Cortex of kidney (tissue), 1 donor: ENCODE results near the gene SLC35E4.
"Not testable (repeated sequence)": the region's sequence is repeated elsewhere in the genome, so short reads cannot be mapped to it uniquely, and the experiment has no call there.

Experiments used
- DNase-seq: peaks from one replicate; lab custom pipeline; 2025; lab: John Stamatoyannopoulos, UW

The SLC35E4 gene

DNA sequence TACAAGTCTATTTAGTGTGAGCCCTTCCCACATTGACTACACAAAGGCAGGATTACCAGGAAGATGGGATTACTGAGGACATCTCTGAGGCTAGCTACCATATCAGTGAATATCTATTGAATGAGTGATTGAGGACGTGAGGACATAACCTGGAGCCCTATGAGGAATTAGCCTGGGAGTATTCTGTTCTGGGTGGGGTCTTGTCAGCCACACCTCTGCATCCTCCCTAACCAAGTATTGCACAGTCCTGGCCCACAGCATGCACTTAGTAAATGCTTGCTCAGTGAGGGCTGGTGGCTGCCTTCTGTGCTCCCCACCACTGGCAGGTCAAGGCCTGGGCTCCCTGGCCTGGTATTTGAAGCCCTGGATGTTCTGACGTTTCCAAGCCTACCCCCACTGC is 17.3 kb downstream of the SLC35E4 start:
- no peak for DNase-seq

DNA sequence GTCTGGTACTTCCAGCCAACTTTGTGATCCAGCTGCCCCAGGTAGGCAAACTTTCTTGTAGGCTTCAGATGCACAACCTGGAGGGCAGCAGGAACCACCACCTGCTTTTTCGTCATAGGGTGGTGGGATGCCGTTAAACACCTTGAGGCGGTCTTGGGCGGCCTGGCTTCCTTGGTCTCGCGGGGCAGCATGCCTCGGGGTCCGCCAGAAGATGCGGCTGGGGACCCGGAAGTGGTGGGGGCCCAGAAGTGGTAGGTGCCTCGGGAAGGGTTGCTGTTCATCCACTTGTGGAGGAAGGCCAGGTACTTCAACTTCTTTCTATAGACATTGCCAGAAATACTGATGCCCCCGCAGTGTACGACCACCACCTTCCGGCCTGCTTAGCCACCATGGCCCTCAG is 18.8 kb downstream of the SLC35E4 start:
- no peak for DNase-seq

DNA sequence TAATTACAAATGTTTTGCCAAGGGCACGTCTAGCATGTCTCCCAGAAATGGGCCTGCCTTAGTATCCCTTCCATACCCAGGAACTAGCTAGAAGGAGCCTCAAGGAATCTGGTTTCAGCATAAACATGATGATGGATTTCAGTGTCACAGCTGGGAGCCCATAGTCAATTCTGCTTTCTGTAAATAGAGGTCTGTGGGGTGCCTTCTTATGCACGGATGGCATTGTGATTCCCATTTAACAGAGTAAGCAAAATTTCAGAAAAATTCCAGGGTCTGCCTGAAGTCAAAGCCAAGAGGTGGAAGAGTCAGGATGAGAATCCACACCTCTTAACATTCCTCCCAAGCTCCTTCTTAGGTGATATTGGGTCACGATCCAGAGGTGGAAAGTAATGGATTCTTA is 20.0 kb downstream of the SLC35E4 start:
- no peak for DNase-seq

DNA sequence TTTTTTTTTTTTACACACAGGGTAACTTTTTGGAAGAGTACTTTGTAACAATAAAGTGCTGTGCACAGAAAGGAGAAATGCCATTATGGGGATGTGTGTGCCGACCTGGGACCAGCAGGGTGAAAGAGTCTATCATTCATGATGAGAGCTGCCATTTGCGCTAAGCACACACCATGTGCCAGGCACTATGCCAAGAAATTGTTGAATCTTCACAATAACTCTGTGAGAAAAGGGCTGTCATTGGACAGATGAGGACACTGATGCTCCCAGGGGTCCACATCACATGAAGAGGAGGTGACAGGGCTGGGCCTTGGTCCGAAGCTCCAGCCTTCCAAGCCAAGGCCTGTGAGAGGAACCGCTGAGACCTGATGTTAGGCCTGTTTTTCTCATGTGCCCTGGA is 26.5 kb downstream of the SLC35E4 start:
- DNase-seq = no peak

DNA sequence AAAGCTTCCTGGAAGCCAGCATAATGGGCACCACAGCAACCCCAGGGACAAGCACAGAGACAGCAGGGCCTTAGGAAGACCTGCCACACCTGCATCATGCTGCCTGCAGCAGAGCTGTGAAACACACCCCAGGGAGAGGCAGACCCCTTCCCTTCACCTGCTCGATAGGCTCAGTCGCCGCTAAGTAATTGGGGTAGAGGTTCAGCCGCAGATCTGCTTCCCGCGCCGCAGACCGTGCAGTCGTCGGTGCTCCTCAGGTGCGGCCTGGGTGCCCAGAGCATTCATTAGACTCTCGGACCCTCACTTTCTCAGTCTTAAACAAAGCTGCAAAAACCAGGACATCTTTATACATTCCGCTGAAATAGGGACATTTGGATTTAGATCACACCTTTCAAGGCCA is 29.2 kb downstream of the SLC35E4 start:
- no peak for DNase-seq

DNA sequence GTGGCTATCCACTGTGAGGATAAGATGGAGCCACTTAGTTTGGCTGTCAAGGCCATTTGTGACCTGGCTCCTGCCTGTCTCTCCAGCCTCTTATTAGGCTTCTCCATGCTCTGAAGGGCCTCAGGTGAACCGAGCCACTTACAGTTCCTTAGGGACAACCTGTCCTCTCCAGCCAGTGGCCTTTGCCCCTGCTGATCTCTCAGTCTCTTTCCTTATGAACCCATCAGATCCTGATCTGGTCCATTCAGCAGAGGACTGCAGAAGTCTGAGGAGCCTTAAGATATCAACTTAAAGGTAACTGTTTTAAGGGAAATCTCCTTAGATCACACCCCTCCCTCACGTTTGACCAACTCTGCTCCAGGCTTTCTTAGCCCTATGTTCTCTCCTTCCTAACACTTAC is 29.7 kb downstream of the SLC35E4 start:
- no peak for DNase-seq

DNA sequence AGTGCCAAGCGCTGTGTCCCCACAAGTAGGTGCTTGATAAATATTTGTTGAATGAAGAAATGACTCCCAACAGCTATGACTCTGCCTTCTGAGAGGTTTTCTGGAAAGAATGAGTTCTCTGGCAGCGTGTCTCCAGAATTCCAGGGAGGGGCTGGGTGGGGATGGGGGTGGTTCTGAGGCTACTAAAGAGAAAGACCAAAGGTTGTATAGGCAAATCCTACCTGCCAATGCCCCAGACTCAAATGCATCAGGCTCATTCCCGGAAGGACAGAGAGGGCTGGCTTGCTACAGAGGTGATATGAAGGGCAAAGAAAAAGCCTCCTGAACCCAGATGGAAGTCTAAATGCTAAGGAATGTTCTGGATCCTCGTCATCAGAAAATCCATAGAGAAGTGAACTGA is 30.2 kb downstream of the SLC35E4 start:
- no peak for DNase-seq

DNA sequence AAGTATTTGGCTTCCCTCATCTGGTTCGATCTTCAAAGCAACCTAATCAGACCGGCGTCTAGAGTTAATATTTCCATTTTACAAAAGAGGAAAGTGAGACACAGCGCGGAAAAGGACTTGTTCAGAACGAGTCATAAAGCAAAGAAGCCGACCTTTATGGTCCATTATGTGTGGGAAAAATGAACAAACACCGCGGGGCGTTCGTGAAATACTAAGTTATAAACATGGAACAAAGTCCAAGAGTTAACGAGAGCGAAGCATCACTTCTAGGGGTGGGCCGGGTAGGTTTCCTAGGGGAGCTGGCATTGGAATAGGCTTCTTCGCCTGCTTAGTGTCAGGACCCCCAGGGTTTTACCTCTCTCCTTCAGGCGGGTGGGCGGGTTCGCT is 31.5 kb downstream of the SLC35E4 start:
- DNase-seq = no peak

DNA sequence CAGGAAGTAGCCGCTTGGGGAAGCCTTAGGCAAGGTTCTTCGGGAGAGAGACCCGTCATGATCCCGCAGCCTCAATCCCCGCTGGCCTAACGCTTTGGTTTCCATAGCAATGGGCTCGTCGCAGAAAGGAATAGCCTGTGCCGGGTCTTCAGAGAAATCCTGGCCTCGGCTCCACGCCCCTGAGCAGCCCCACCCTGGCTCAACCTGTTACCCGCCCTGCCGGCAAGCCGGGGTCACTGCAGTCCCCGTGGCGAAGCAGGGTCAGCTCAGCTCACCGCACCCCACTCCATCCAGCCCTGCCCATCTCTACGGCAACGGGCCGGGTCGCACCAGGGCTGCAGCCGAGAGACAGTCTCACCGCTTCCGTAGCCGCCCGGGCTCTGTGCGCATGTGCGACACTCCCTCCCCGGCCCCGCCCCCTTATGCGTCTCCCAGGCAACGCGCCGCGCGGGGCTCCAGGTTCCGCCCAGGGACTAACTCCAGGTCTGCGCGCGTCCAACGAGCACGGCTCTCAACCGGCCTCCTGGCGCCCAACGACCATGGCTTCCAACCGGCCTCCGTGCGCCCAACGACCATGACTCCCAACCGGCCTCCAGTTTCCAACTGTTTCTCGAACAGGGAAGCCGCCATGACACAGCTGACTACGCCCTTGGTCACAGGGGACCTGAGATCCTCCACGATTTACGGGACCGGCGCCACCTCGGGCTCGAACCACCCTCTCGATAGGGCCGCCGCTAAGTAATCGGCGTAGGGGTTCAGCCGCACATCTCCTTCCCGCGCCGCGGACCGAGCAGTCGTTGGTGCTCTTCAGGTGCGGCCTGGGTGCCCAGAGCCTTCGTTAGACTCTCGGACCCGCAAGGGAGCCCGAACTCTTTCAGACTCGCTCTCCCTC is 32.2 kb downstream of the SLC35E4 start, which contains the start of gene DUSP18:
TSS of gene DUSP18 (minus strand) at position 382 of the 892 bp plus-strand sequence. CDS start 3,872 bp downstream, outside the sequence.
- DNase-seq = peak; percentile 45

DNA sequence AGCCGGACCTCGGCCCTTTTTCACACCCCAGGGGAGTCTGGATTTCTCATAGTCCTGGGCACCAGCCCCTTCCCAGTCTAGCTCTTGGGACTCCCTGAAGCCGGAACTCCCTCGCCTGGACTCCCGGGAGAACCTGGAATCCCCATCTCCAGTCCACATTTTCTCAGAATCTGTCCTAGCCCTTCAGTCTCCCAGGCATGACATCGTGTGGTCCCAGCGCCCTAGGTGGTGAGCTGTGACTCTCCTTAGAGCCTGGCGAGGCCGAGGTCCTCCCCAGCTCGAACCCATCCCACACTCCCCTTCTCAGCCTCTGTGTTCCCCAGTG is 32.8 kb downstream of the SLC35E4 start:
- no peak for DNase-seq

DNA sequence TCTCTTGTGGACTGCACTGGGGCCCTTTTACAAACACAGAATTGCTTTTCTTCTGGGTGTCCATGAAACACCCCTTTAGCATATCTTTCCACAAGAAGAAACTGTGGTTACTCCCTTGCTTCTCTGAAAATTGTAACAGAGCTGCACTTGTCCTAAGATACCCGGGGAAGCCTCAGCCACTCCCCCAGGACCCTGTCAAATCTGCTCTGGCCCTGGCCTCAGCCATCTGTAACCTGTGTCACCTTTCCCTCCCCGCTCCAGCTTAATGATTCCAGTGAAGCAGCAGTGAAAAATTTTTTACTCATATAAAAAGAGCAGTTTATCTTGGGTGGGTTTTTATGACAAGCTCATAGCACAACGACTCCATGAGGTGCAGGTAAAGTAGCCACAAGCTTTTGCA is 35.5 kb downstream of the SLC35E4 start:
- DNase-seq = no peak

DNA sequence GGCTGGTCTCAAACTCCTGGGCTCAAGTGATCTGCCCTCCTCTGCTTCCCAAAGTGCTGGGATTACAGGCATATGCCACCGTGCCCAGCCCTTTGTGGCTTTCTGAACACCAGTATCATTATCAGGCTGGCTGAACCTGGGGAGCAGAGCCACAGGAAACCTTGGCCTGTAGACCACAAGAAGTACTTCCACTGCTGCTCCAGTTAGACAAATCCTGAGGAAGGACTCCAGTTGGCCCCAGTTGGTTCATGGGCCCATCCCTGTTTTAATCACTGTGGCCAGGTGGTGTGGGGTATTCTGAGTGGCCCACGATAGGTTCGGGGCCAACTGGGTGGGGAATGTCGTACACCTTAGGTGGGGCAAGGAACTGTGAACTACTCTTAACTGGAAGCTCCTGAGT is 37.6 kb downstream of the SLC35E4 start:
- no peak for DNase-seq

DNA sequence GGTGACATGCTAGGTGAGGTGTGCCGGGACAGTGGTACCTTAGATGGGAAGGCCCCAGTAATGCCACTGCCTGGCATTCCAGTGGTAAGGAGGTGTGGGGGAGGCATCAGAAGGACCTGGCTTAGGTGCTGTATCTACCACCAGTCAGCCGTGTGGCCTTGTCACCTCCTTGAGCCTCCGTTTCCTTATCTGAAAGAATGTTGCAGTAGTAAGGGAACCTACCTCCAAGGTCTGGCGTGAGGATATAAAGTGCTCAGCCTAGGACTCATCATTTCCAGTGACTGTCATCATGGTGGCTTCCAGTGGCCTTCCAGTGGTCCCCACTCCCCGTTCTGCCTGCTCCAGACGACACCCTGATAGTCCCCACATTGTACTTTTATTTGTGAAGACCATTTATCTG is 38.9 kb downstream of the SLC35E4 start:
- no peak for DNase-seq

DNA sequence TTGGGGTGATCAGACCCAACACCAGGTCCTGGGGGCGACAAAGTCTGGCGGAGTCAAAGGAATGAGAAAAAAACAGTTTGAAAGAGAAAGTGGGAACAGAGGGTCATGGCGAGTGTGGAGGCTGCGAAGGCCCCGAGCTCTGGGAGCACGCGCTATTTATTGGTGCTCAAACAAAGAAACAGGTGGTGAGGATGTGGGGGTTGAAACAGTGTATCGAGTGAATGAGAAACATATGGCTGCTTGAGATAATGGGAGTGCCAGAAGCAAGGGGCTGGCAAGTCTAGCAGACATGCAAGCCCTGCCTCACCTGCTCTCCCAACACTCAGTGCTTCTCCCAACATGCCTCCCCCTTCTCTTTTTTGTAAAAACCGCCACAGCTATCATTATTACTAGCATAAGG is 39.9 kb downstream of the SLC35E4 start:
- DNase-seq = no peak

DNA sequence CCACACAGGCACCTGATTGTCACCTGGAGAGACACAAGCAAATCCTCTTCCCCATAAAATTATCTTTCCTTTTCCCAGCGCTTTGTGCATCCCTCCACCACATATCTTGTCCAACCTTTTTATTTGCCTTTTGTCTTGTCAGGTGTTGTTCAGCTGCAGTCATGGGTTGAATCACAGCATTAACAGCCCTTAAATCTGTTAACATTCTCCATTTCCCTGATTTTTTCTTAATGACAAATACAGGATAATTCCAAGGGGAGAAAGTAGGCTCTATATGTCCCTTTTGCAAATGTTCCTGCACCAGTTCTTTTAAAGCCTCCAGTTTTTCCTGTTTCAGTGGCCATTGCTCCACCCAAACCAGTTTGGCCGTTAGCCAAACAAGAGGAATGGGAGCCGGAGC is 41.0 kb downstream of the SLC35E4 start:
- not testable (repeated sequence) for DNase-seq

DNA sequence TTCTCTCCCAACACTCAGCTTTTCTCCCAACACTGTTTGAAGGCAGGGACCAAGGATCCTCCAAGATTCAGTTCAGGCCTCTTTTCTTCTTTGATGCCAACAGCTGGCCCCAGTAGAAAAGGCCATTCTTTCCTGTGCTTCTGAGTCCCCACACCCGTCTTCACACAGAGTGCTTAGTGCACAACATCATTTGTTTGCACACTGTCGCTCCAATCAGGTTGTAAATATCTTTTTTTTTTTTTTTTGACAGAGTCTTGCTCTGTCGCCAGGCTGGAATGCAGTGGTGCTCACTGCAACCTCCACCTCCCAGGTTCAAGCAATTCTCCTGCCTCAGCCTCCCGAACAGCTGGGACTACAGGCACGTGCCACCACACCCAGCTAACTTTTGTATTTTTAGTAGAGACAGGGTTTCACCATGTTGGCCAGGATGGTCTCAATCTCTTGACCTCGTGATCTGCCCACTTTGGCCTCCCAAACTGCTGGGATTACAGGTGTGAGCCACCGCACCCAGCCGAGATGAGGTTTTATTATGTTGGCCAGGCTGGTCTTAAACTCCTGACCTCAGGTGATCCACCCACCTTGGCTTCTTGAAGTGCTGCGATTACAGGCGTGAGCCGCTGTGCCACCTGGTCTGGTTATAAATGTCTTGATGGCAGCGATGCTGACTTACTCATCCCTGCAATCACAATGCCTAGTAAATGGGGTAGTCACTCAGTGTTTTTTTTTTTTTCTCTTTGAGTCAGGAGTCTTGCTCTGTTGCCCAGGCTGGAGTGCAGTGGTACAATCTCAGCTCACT is 44.5 kb downstream of the SLC35E4 start:
- DNase-seq = not testable (repeated sequence)

DNA sequence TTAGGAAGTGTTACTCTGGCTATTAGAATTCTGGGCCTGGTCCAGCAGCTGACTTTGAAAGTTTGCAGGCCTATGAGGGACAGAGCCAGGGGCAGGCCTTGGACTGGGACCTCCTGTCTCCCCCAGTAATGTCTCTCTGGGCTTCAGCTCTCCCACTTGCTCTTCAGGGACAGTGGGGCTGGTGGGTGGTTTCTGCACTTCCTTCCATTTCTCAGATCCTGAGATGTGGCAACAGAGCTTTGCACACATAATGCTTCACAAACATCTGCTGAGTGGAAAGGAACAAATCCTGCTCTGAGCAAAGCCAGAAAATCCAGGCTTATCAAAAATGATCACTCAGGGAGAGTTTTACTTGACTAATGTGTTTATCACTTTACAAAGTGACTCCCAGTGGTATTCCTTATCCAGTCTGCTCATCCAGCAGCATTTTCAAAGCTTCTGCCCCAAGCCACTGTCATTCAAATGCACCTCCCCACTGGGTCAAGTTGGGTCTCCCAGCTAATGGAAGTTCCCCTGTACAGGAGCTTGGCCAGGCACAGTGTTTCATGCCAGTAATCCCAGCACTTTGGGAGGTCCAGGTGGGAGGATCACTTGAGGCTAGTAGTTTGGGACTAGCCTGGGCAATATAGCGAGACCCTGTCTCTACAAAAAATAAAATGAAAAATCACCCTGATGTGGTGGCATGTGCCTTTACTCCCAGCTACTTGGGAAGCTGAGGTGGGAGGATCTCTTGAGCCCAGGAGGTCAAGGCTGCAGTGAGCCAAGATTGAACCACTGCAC is 45.6 kb downstream of the SLC35E4 start:
- no peak for DNase-seq

DNA sequence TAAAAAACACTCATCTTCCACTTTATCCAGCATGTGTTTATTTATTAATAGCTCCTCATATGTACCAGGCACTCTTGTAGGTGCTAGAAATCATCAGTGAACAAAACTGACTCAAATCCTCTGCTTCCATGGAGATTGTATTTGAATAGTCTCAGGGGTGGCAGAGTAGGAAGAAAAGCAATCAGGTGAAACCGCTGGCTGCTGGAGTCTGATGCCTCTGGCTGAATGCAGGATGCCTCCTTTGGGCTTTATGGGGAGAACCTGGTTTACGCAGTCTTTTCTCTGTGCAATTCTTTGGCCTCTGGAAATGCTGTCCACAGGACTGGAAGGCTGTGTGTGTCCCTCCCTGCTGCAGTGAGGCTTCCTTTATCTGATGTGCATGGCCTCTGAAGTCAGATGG is 46.2 kb downstream of the SLC35E4 start:
- DNase-seq = no peak

DNA sequence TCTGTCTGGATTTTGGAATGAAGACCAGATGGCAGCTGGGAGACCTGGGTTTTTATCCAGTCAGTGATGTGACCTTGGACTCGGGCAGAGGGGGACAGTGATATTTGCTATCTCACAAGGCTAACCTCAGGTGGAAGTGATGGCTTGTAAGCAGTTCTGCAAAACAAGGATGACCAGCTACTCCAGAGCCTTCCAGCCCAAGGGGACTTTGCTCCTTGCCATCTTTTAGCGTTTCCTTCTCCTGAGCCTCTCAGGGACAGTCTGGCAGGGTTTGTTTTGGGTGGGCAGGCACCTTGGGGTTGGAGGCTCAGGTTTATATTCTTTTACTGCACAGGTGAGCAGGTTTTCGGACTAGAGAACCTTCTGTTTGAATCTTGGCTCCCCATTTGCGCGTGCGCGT is 49.6 kb downstream of the SLC35E4 start:
- no peak for DNase-seq

DNA sequence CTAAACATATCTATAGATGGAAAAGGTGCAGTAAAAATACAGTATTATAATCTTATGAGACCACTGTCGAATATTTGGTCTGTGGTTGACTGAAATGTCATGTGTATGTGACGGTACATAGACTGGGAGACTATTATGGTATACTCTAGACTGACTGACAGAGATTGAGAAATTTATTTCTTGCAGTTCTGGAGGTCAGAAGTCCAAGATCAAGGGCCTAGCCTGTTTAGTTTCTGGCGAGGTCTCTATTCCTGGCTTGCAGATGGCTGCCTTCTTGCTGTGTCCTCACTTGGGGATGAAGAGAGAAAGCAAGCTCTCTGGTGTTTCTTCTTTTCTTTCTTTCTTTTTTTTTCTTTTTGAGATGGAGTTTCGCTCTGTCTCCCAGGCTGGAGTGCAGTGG is 51.8 kb downstream of the SLC35E4 start:
- no peak for DNase-seq

DNA sequence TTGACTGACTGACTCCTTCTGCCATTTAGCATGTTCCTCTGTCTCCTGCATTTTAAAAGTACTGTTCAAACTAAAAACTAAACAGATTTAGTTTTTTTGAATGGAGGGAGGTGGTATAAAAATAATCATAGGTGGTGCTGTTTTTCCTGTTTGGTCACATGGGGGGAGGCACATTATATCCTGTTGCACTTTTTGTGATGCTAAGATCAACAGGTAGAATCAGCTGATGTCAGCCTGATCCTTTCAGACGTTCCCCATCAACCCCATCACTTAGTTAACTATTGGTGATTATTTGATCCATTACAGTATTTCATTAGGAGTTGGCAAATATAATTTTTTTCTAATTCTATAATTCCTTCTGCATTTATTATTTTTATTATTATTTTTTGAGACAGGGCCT is 54.0 kb downstream of the SLC35E4 start:
- DNase-seq = no peak

DNA sequence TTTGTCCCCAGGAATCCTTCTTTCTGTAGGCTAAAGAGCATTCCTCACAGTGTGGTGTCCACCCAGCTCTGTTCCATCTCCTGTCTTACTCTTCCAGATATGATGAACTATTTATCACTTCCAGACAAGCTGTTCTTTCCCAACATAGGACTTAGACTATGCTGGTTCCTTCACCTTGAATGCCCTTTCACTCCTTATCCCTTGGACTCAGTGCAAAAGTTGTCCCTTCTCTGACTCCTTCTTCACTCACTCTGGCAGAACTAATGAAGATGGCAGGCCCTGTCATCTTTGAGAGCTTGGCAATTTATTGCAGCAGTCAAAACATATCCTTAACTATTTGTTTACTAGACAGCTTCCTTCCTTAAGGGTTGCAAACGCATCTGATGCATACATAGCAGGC is 55.6 kb downstream of the SLC35E4 start:
- DNase-seq = no peak
